H9 (cell line): Measurements from ENCODE around the gene PXDC1. TPM values are rescaled to one million over a fixed set of nuclear protein-coding genes. Genes with fewer than 3 reads are reported as not detected.

Source experiments
- DNase-seq: peaks from one replicate; pipeline ENCODE4 v3.0.0-alpha.2; 2017
- H2AFZ ChIP-seq: one replicate; pipeline ENCODE4 v1.6.1; 2013; ENCODE audit warnings: mild to moderate bottlenecking, low read length, control low read depth, moderate library complexity
- H2AK5ac ChIP-seq: 2 replicates; pipeline ENCODE4 v1.6.1; 2013; ENCODE audit warnings: low read length, control low read depth, mixed read lengths; ENCODE audit not compliant: insufficient read length
- H2BK120ac ChIP-seq: one replicate; pipeline ENCODE4 v1.6.1; 2013; ENCODE audit warnings: low read depth, mild to moderate bottlenecking, low read length, control low read depth, inconsistent platforms; ENCODE audit not compliant: poor library complexity, severe bottlenecking
- H2BK12ac ChIP-seq: 2 replicates; pipeline ENCODE4 v1.6.1; 2013; ENCODE audit warnings: low read length, control low read depth, mixed read lengths, low read depth; ENCODE audit not compliant: insufficient read length
- H2BK15ac ChIP-seq: 2 replicates; pipeline ENCODE4 v1.6.1; 2013; ENCODE audit warnings: low read depth, low read length, control low read depth
- H2BK20ac ChIP-seq: one replicate; pipeline ENCODE4 v1.6.1; 2013; ENCODE audit warnings: low read depth, mild to moderate bottlenecking, low read length, control low read depth, inconsistent platforms; ENCODE audit not compliant: poor library complexity, severe bottlenecking
- H2BK5ac ChIP-seq: 2 replicates; pipeline ENCODE4 v1.6.1; 2013; ENCODE audit warnings: low read length, control low read depth, mixed read lengths; ENCODE audit not compliant: insufficient read length
- H3K14ac ChIP-seq: 2 replicates; pipeline ENCODE4 v1.6.1; 2013; ENCODE audit warnings: low read length, control low read depth; ENCODE audit not compliant: insufficient read depth
- H3K18ac ChIP-seq: 2 replicates; pipeline ENCODE4 v1.6.1; 2013; ENCODE audit warnings: low read depth, mild to moderate bottlenecking, mixed read lengths, low read length, control low read depth; ENCODE audit not compliant: insufficient read length
- H3K23ac ChIP-seq: 2 replicates; pipeline ENCODE4 v1.6.1; 2013; ENCODE audit warnings: low read length, control low read depth, mixed read lengths, low read depth; ENCODE audit not compliant: insufficient read length
- H3K23me2 ChIP-seq: 2 replicates; pipeline ENCODE4 v1.6.1; 2013; ENCODE audit warnings: low read depth, mild to moderate bottlenecking, mixed read lengths, low read length, control low read depth; ENCODE audit not compliant: insufficient read length, poor library complexity, severe bottlenecking
- H3K27ac ChIP-seq: 2 replicates; pipeline ENCODE4 v1.5.1; 2013; ENCODE audit warnings: low read length, control low read depth, mixed read lengths, low read depth; ENCODE audit not compliant: insufficient read length
- H3K27me3 ChIP-seq: 2 replicates; pipeline ENCODE4 v1.6.1; 2013; ENCODE audit warnings: low read length, control low read depth, inconsistent platforms; ENCODE audit not compliant: insufficient read depth
- H3K4ac ChIP-seq: 2 replicates; pipeline ENCODE4 v1.6.1; 2013; ENCODE audit warnings: low read depth, mild to moderate bottlenecking, control low read depth, inconsistent platforms, low read length, moderate library complexity
- H3K4me1 ChIP-seq: 2 replicates; pipeline ENCODE4 v1.6.1; 2013; ENCODE audit warnings: low read length, control low read depth, inconsistent platforms; ENCODE audit not compliant: insufficient read depth
- H3K4me2 ChIP-seq: 2 replicates; pipeline ENCODE4 v1.6.1; 2013; ENCODE audit warnings: low read length, control low read depth, mixed read lengths; ENCODE audit not compliant: insufficient read length, insufficient read depth
- H3K56ac ChIP-seq: 2 replicates; pipeline ENCODE4 v1.6.1; 2013; ENCODE audit warnings: low read depth, mild to moderate bottlenecking, mixed read lengths, low read length, control low read depth; ENCODE audit not compliant: insufficient read length
- H3K79me1 ChIP-seq: 2 replicates; pipeline ENCODE4 v1.6.1; 2013; ENCODE audit warnings: low read depth, mild to moderate bottlenecking, moderate library complexity, low read length, control low read depth, inconsistent platforms; ENCODE audit not compliant: insufficient read depth, poor library complexity, severe bottlenecking
- H3K79me2 ChIP-seq: 2 replicates; pipeline ENCODE4 v1.6.1; 2013; ENCODE audit warnings: low read length, control low read depth, inconsistent platforms; ENCODE audit not compliant: insufficient read depth
- H3K9ac ChIP-seq: 2 replicates; pipeline ENCODE4 v1.6.1; 2013; ENCODE audit warnings: low read length, control low read depth, mixed read lengths; ENCODE audit not compliant: insufficient read length; ENCODE audit errors: extremely low read depth
- H3K9me3 ChIP-seq: one replicate; pipeline ENCODE4 v1.6.1; 2013; ENCODE audit warnings: low read depth, low read length, inconsistent platforms; ENCODE audit not compliant: control insufficient read depth
- H3T11ph ChIP-seq: one replicate; pipeline ENCODE4 v1.6.1; 2013; ENCODE audit warnings: mild to moderate bottlenecking, low read length, control low read depth, inconsistent platforms
- H4K20me1 ChIP-seq: one replicate; pipeline ENCODE4 v1.6.1; 2013; ENCODE audit not compliant: control insufficient read depth, insufficient read length, insufficient read depth
- H4K5ac ChIP-seq: 2 replicates; pipeline ENCODE4 v1.6.1; 2013; ENCODE audit warnings: low read depth, mild to moderate bottlenecking, mixed read lengths, low read length, control low read depth; ENCODE audit not compliant: insufficient read length
- H4K8ac ChIP-seq: replicated peaks from 2 replicates; pipeline ENCODE4 v1.6.1; 2013; ENCODE audit warnings: low read length, control low read depth, mixed read lengths, low read depth; ENCODE audit not compliant: insufficient read length
- H4K91ac ChIP-seq: 2 replicates; pipeline ENCODE4 v1.6.1; 2013; ENCODE audit warnings: low read depth, mild to moderate bottlenecking, moderate library complexity, mixed read lengths, low read length, control low read depth; ENCODE audit not compliant: insufficient read length
- H3K27ac Mint-ChIP-seq, 3 experiments: 2 replicates in 2 of 3; 3 replicates in 1 of 3; pipeline ENCODE4 v1.8.0; 2020 to 2021; ENCODE audit warnings: mixed read lengths in 3 of 3, mild to moderate bottlenecking in 1 of 3, moderate library complexity in 1 of 3
- H3K27me3 Mint-ChIP-seq: 2 replicates; pipeline ENCODE4 v1.8.0; 2021; ENCODE audit warnings: low read depth, mild to moderate bottlenecking, moderate library complexity, mixed read lengths
- H3K36me3 Mint-ChIP-seq, 3 experiments: 2 replicates in 2 of 3; 3 replicates in 1 of 3; pipeline ENCODE4 v1.8.0; 2020 to 2021; ENCODE audit warnings: low read depth in 3 of 3, mixed read lengths in 3 of 3; ENCODE audit not compliant: insufficient read depth in 1 of 3
- H3K4me1 Mint-ChIP-seq, 2 experiments: 2 replicates each; pipeline ENCODE4 v1.8.0; 2020; ENCODE audit warnings: mixed read lengths in 2 of 2
- H3K4me3 Mint-ChIP-seq, 2 experiments: 2 replicates in 1 of 2; 3 replicates in 1 of 2; pipeline ENCODE4 v1.8.0; 2020 to 2021; ENCODE audit warnings: mild to moderate bottlenecking in 2 of 2, mixed read lengths in 2 of 2, moderate library complexity in 1 of 2
- H3K9me3 Mint-ChIP-seq, 2 experiments: 2 replicates in 1 of 2; 3 replicates in 1 of 2; pipeline ENCODE4 v1.8.0; 2020; ENCODE audit warnings: mild to moderate bottlenecking in 2 of 2, mixed read lengths in 2 of 2, moderate library complexity in 1 of 2
- WGBS: extraction: QIAGEN DNeasy Blood & Tissue Kit; methylation state at CpG from one replicate; pipeline ENCODE4 v1.1.7; 2013; ENCODE audit warnings: missing lambda C conversion rate, low lambda C conversion rate, mixed read lengths; ENCODE audit not compliant: insufficient read length; ENCODE audit errors: extremely low coverage; 5-methylcytosine and 5-hydroxymethylcytosine counted together
- total RNA-seq: library from RNA; stranded (reverse); gene quantifications from 2 replicates; pipeline ENCODE4 v1.2.1, GENCODE V29; 2021
- TF ChIP-seq, protein P1 (sequence below): fragments of 200-600 bp; sonication (generic); conservative IDR thresholded peaks from 3 replicates; pipeline ENCODE4 v1.8.0; 2021; ENCODE audit warnings: antibody characterized with exemption, mild to moderate bottlenecking

Gene PXDC1
- total RNA-seq, 1 experiment from 2014 or later, result 3.1 TPM

GRCh38 chr6:3761989-3762270, 10.4 kb upstream of the PXDC1 start:
- Mint-ChIP-seq H3K27me3 (no peaks in the 10 kb centered on the region; the same call in 1 of the 2 replicates), H3K36me3 (no peaks in the 10 kb centered on the region), H3K4me3 (no peak overlapping the region), H3K9me3 (no peaks in the 10 kb centered on the region), H3K4me1 (peaks cover 15 to 20% of the 10 kb centered on the region in 2 experiments), H3K27ac (no peak overlapping the region)
- Histone ChIP-seq H3K79me2 (no peaks in the 10 kb centered on the region), H3K27ac (no peak overlapping the region), H3K4me1 (peaks cover 3% of the 10 kb centered on the region; the same call in 1 of the 2 replicates), H4K91ac (no peak overlapping the region), H3K23me2 (no peaks in the 10 kb centered on the region), H3K14ac (no peak overlapping the region), H2BK12ac (no peak overlapping the region), H4K8ac (no peak overlapping the region), H2AK5ac (no peak overlapping the region), H3K18ac (no peak overlapping the region), H2BK5ac (no peak overlapping the region), H3K9ac (no peak overlapping the region), H3K4me2 (no peak overlapping the region), H2BK15ac (no peak overlapping the region), H3K23ac (no peak overlapping the region), H3K9me3 (no peaks in the 10 kb centered on the region), H2BK120ac (no peak overlapping the region), H3K4ac (no peak overlapping the region), H2AFZ (no peak overlapping the region), H3K27me3 (no peaks in the 10 kb centered on the region), H4K5ac (no peak overlapping the region), H3K56ac (no peak overlapping the region), H3K79me1 (no peaks in the 10 kb centered on the region), H4K20me1 (no peaks in the 10 kb centered on the region), H3T11ph (no peak overlapping the region), H2BK20ac (no peak overlapping the region)
- DNase-seq, result no peak
- no CpG with 5 or more reads among the region's 8 CpGs for WGBS
- TF ChIP-seq, protein P1, sequence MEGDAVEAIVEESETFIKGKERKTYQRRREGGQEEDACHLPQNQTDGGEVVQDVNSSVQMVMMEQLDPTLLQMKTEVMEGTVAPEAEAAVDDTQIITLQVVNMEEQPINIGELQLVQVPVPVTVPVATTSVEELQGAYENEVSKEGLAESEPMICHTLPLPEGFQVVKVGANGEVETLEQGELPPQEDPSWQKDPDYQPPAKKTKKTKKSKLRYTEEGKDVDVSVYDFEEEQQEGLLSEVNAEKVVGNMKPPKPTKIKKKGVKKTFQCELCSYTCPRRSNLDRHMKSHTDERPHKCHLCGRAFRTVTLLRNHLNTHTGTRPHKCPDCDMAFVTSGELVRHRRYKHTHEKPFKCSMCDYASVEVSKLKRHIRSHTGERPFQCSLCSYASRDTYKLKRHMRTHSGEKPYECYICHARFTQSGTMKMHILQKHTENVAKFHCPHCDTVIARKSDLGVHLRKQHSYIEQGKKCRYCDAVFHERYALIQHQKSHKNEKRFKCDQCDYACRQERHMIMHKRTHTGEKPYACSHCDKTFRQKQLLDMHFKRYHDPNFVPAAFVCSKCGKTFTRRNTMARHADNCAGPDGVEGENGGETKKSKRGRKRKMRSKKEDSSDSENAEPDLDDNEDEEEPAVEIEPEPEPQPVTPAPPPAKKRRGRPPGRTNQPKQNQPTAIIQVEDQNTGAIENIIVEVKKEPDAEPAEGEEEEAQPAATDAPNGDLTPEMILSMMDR, result no peak
